H1 (cell line): Measurements from ENCODE around the gene OMP. TPM values are rescaled to one million over a fixed set of nuclear protein-coding genes. Genes with fewer than 3 reads are reported as not detected.

Experiments used
- CTCF ChIA-PET: fragments of 300-600 bp; sonication (Branson Sonifier 250); formaldehyde crosslinking; loops from one replicate; lab custom pipeline; 2021; ENCODE audit not compliant: partially characterized antibody; lab: Charles Lee
- POLR2A ChIA-PET: fragments of 300-600 bp; sonication (Branson Sonifier 250); formaldehyde crosslinking; loops from one replicate; lab custom pipeline; 2021; ENCODE audit warnings: inconsistent platforms; ENCODE audit not compliant: partially characterized antibody; lab: Charles Lee
- DNase-seq, 2 experiments: peaks; one replicate each; pipeline versions ENCODE4 v3.0.0 to v3.0.0-alpha.2; 2010 to 2022; ENCODE audit warnings: low spot score in 2 of 2, low read depth in 1 of 2, mixed read lengths in 1 of 2
- FAIRE-seq: peaks from 2 replicates; lab custom pipeline; 2011; peaks lifted over from hg19 to GRCh38; lab: Jason Lieb, UNC
- H2AFZ ChIP-seq: 2 replicates; pipeline ENCODE4 v1.8.1; 2012; ENCODE audit warnings: low read length, inconsistent platforms
- H2AK5ac ChIP-seq: 2 replicates; pipeline ENCODE4 v1.6.1; 2013; ENCODE audit warnings: low read depth, low read length
- H2BK120ac ChIP-seq: replicated peaks from 2 replicates; pipeline ENCODE3; 2013; ENCODE audit warnings: low read depth, low read length, inconsistent platforms
- H2BK12ac ChIP-seq: 2 replicates; pipeline ENCODE4 v1.6.1; 2013; ENCODE audit warnings: low read depth, low read length
- H2BK15ac ChIP-seq: 2 replicates; pipeline ENCODE4 v1.6.1; 2013; ENCODE audit warnings: low read length
- H2BK20ac ChIP-seq: 2 replicates; pipeline ENCODE4 v1.6.1; 2013; ENCODE audit warnings: low read length
- H2BK5ac ChIP-seq: 2 replicates; pipeline ENCODE4 v1.6.1; 2013; ENCODE audit warnings: low read depth, low read length
- H3K14ac ChIP-seq: 2 replicates; pipeline ENCODE4 v1.6.1; 2013; ENCODE audit warnings: inconsistent platforms; ENCODE audit not compliant: insufficient read length
- H3K18ac ChIP-seq: 2 replicates; pipeline ENCODE4 v1.6.1; 2013; ENCODE audit warnings: low read length; ENCODE audit errors: extremely low read depth
- H3K23ac ChIP-seq: 2 replicates; pipeline ENCODE4 v1.6.1; 2013; ENCODE audit warnings: inconsistent platforms; ENCODE audit not compliant: insufficient read length
- H3K23me2 ChIP-seq: 2 replicates; pipeline ENCODE4 v1.6.1; 2013; ENCODE audit warnings: low read depth, low read length
- H3K27ac ChIP-seq: 2 replicates; pipeline ENCODE4 v1.6.1; 2011; ENCODE audit warnings: low read depth, low read length, inconsistent platforms
- H3K27me3 ChIP-seq, 4 experiments: replicated peaks in 1 of 4; 1 replicate in 1 of 4; 2 replicates in 3 of 4; pipeline versions ENCODE4 v1.6.1 to v1.8.1; 2011 to 2013; ENCODE audit warnings: low read length in 3 of 4, mild to moderate bottlenecking in 3 of 4, inconsistent platforms in 2 of 4, mixed read lengths in 2 of 4, moderate library complexity in 1 of 4; ENCODE audit not compliant: control insufficient read depth in 3 of 4, insufficient read depth in 3 of 4; ENCODE audit errors: extremely low read depth in 1 of 4
- H3K36me3 ChIP-seq, 4 experiments: 2 replicates each; pipeline versions ENCODE4 v1.6.1 to v1.8.1; 2011 to 2013; ENCODE audit warnings: mild to moderate bottlenecking in 4 of 4, low read length in 3 of 4, moderate library complexity in 2 of 4, control low read depth in 1 of 4, inconsistent platforms in 1 of 4; ENCODE audit not compliant: insufficient read depth in 4 of 4, control insufficient read depth in 2 of 4
- H3K4ac ChIP-seq: replicated peaks from 2 replicates; pipeline ENCODE3; 2013; ENCODE audit warnings: low read length, low read depth, mixed read lengths, inconsistent platforms; ENCODE audit not compliant: insufficient read length
- H3K4me1 ChIP-seq, 4 experiments: replicated peaks in 1 of 4; 1 replicate in 1 of 4; 2 replicates in 3 of 4; pipeline versions ENCODE4 v1.6.1 to v1.8.1; 2011 to 2013; ENCODE audit warnings: low read length in 3 of 4, inconsistent platforms in 2 of 4, mixed read lengths in 1 of 4; ENCODE audit not compliant: insufficient read depth in 4 of 4, control insufficient read depth in 3 of 4
- H3K4me2 ChIP-seq, 2 experiments: 2 replicates each; pipeline versions ENCODE4 v1.6.1 to v1.8.1; 2011 to 2013; ENCODE audit warnings: low read depth in 2 of 2, low read length in 2 of 2, control low read depth in 1 of 2, inconsistent platforms in 1 of 2, mild to moderate bottlenecking in 1 of 2; ENCODE audit not compliant: insufficient read depth in 1 of 2
- H3K4me3 ChIP-seq, 4 experiments: fragments of 200-600, 300-600 bp in 1 of 4; sonication (generic), shearing (Covaris generic), sonication (Bioruptor Twin) in 1 of 4; 2 replicates each; pipeline versions ENCODE4 v1.5.1 to v1.8.1; 2011 to 2016; ENCODE audit warnings: low read length in 4 of 4, low read depth in 3 of 4, control low read depth in 2 of 4, inconsistent platforms in 2 of 4, mild to moderate bottlenecking in 2 of 4, mixed read lengths in 1 of 4, moderate library complexity in 1 of 4; ENCODE audit not compliant: insufficient read depth in 2 of 4; ENCODE audit errors: extremely low read depth in 1 of 4
- H3K56ac ChIP-seq: replicated peaks from 2 replicates; pipeline ENCODE3; 2013; ENCODE audit warnings: low read depth, mild to moderate bottlenecking, mixed read lengths, low read length, inconsistent platforms; ENCODE audit not compliant: insufficient read length
- H3K79me1 ChIP-seq: 2 replicates; pipeline ENCODE4 v1.6.1; 2013; ENCODE audit warnings: low read depth, low read length, control low read depth
- H3K79me2 ChIP-seq, 2 experiments: 2 replicates each; pipeline versions ENCODE4 v1.6.1 to v1.8.1; 2012 to 2013; ENCODE audit warnings: low read length in 2 of 2, mild to moderate bottlenecking in 2 of 2, inconsistent platforms in 1 of 2; ENCODE audit not compliant: insufficient read depth in 2 of 2, control insufficient read depth in 1 of 2
- H3K9ac ChIP-seq, 4 experiments: replicated peaks in 1 of 4; 1 replicate in 1 of 4; 2 replicates in 3 of 4; pipeline versions ENCODE4 v1.6.1 to v1.8.1; 2011 to 2013; ENCODE audit warnings: low read depth in 3 of 4, low read length in 3 of 4, control low read depth in 2 of 4, mild to moderate bottlenecking in 2 of 4, moderate library complexity in 2 of 4, inconsistent platforms in 1 of 4; ENCODE audit errors: extremely low read depth in 1 of 4
- H3K9me3 ChIP-seq, 2 experiments: 2 replicates each; pipeline versions ENCODE4 v1.6.1 to v1.8.1; 2012 to 2013; ENCODE audit warnings: mild to moderate bottlenecking in 2 of 2, moderate library complexity in 2 of 2, control low read depth in 1 of 2, inconsistent platforms in 1 of 2, low read depth in 1 of 2, low read length in 1 of 2, mixed read lengths in 1 of 2; ENCODE audit not compliant: insufficient read depth in 2 of 2
- H4K20me1 ChIP-seq, 2 experiments: replicated peaks in 1 of 2; 2 replicates each; pipeline versions ENCODE3 to v1.8.1; 2011 to 2013; ENCODE audit warnings: inconsistent platforms in 2 of 2, low read length in 2 of 2, mild to moderate bottlenecking in 1 of 2; ENCODE audit not compliant: insufficient read depth in 2 of 2, control insufficient read depth in 1 of 2
- H4K5ac ChIP-seq: 2 replicates; pipeline ENCODE4 v1.6.1; 2013; ENCODE audit warnings: low read length, low read depth, mixed read lengths, inconsistent platforms; ENCODE audit not compliant: insufficient read length
- H4K8ac ChIP-seq: 2 replicates; pipeline ENCODE4 v1.8.0; 2013; ENCODE audit warnings: mild to moderate bottlenecking, moderate library complexity, low read length, inconsistent platforms; ENCODE audit not compliant: insufficient read depth; ENCODE audit errors: extremely low read depth
- H4K91ac ChIP-seq: replicated peaks from 2 replicates; pipeline ENCODE3; 2013; ENCODE audit warnings: low read length, mixed read lengths, inconsistent platforms; ENCODE audit not compliant: insufficient read length
- EP300 ChIP-seq, 2 experiments: IDR thresholded peaks; 1 replicate in 1 of 2; 2 replicates in 1 of 2; pipeline ENCODE4 v1.6.1; 2011 to 2012; ENCODE audit warnings: low read depth in 2 of 2, low read length in 2 of 2, mild to moderate bottlenecking in 2 of 2, borderline replicate concordance in 1 of 2, inconsistent platforms in 1 of 2, moderate library complexity in 1 of 2
- GABPA ChIP-seq: IDR thresholded peaks from 2 replicates; pipeline ENCODE4 v1.6.1; 2011; ENCODE audit warnings: mild to moderate bottlenecking, low read length, moderate library complexity, borderline replicate concordance; ENCODE audit not compliant: insufficient read depth
- POLR2A ChIP-seq, 2 experiments: IDR thresholded peaks; 1 replicate in 1 of 2; 2 replicates in 1 of 2; pipeline ENCODE4 v1.6.1; 2011; ENCODE audit warnings: low read depth in 2 of 2, low read length in 2 of 2, mild to moderate bottlenecking in 2 of 2; ENCODE audit errors: control extremely low read depth in 1 of 2
- SP4 ChIP-seq: IDR thresholded peaks from 2 replicates; pipeline ENCODE4 v1.6.1; 2012; ENCODE audit warnings: low read length, inconsistent platforms
- SRF ChIP-seq: IDR thresholded peaks from 2 replicates; pipeline ENCODE4 v1.6.1; 2011; ENCODE audit warnings: mild to moderate bottlenecking, low read depth, low read length, moderate library complexity
- TEAD4 ChIP-seq: IDR thresholded peaks from 2 replicates; pipeline ENCODE4 v1.6.1; 2012; ENCODE audit warnings: low read depth, low read length, inconsistent platforms, mixed read lengths
- YY1 ChIP-seq: IDR thresholded peaks from 2 replicates; pipeline ENCODE4 v1.6.1; 2011; ENCODE audit warnings: low read depth, mild to moderate bottlenecking, low read length
- ZNF274 ChIP-seq: IDR thresholded peaks from 2 replicates; pipeline ENCODE4 v1.7.0; 2012; ENCODE audit warnings: low read length, borderline replicate concordance; ENCODE audit errors: extremely low read depth
- WGBS, 2 experiments: shearing (Covaris generic) in 1 of 2; methylation state at CpG; one replicate each; pipeline versions ENCODE4 v1.1.6 to v1.1.7; 2013 to 2015; ENCODE audit warnings: low lambda C conversion rate in 2 of 2, mixed read lengths in 2 of 2, inconsistent platforms in 1 of 2, low coverage in 1 of 2, missing lambda C conversion rate in 1 of 2; ENCODE audit not compliant: insufficient replicate concordance in 2 of 2, insufficient coverage in 1 of 2, insufficient read length in 1 of 2; ENCODE audit errors: extremely low coverage in 1 of 2, missing lambda C conversion rate in 1 of 2; 5-methylcytosine and 5-hydroxymethylcytosine counted together
- polyA plus RNA-seq, 7 experiments: library from polyadenylated mRNA; depleted of rRNA in 3 of 7; stranded (reverse) in 5 of 7; unstranded in 2 of 7; fragments of >200 nt in 5 of 7; fragments of 200-250 nt in 2 of 7; gene quantifications; 1 replicate in 5 of 7; 2 replicates in 1 of 7; 4 replicates in 1 of 7; pipeline versions ENCODE4 v1.2.1 to v1.2.3, GENCODE V29; 2011 to 2013; ENCODE audit warnings: missing spikeins in 2 of 7, mixed read lengths in 2 of 7
- total RNA-seq: library from RNA; stranded (reverse); fragmentation: NEBNext Ultra II Directional; extraction: Animal tissue kit (Norgen Biotek cat#: 25700); gene quantifications from 2 replicates; pipeline ENCODE4 v1.2.1, GENCODE V29; 2021
- TF ChIP-seq, protein P1 (sequence below): IDR thresholded peaks from 2 replicates; pipeline ENCODE4 v1.6.1; 2012; ENCODE audit warnings: low read length, inconsistent platforms
- TF ChIP-seq, protein P2 (sequence below): IDR thresholded peaks from 2 replicates; pipeline ENCODE4 v1.6.1; 2012; ENCODE audit warnings: inconsistent platforms

The OMP gene
- total and polyA plus RNA-seq, 2 of the 8 experiments (the other 6 are each of a cell fraction or from before 2014, with no cell fraction given): not detected

DNA sequence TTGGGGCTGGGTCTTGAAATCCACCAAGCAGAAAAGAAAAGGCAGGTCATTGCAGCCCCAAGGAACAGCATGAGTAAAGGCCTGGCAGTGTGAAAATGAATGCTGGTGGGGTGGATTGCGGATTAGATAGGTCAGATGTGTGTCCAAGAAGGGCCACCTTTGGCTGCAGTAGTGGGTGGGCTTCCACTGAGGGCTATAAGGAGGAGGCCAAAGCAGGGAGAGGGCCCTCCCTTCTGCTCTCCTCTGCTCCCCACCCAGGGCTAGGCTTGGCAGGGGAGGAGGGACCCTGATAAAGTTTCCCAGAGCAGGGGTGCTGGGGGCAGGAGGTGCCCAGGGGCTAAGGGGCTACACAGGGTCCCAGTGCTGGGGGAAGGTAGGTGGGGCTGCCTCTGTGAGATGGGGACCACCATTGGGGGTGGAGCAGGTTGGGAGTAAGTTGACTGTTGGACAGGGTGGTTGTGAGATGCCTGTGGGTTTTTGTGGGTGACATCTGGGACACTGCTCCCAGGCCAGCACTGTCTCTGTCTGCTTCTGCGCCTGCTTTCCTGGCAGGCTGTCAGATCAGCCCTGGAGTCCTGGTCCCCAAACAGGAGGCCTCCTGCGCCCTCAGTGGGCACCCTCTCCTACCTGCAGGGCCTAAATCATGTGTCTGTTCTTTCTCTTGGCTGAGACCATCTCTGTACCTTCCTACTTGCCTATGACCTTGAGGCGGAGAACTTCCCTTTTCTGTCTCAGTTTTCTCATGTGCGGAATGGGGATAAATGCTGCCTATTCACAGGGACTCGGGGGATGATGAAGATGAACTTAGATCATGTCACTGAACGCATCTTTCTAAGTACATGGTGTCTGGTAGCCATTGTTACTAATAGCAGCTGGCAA lies 33.9 kb upstream of the OMP start:
- peaks cover 13% of the 10 kb centered on the region for H3K23me2 ChIP-seq
- no peak overlapping the region for H3K9ac ChIP-seq
- no peak overlapping the region for H2AK5ac ChIP-seq
- no peaks in the 10 kb centered on the region; the same call in 1 of the 2 replicates for H3K79me1 ChIP-seq
- no peak overlapping the region for H4K8ac ChIP-seq
- WGBS, 2 experiments: 88% methylated on average over 7 of the region's 7 CpGs; no CpG with 5 or more reads in 1 of the 2 experiments
- no peak overlapping the region for H2BK120ac ChIP-seq
- H3K4me1 ChIP-seq: peaks cover 0 to 7% (median under 1%) of the 10 kb centered on the region in 4 experiments; a peak in 5 of 7 replicates
- no peaks in the 10 kb centered on the region for H3K79me2 ChIP-seq
- H2BK20ac ChIP-seq: no peak overlapping the region
- ChIA-PET POLR2A (no interaction called here), CTCF (interaction anchor here (0.8 to 2.2 kb wide), 5 partner anchors 16 to 32 kb away, joined by 3 to 13 read pairs (median 7); no protein-coding TSS in a partner anchor)
- H3K23ac ChIP-seq: no peak overlapping the region
- H4K5ac ChIP-seq: no peak overlapping the region
- peaks cover 0 to 2% of the 10 kb centered on the region in 2 experiments for H4K20me1 ChIP-seq
- H3K9me3 ChIP-seq: no peaks in the 10 kb centered on the region
- H3K27me3 ChIP-seq: peaks cover 0 to 3% (median 0%) of the 10 kb centered on the region in 4 experiments; a peak in 3 of 7 replicates
- H3K36me3 ChIP-seq: no peaks in the 10 kb centered on the region
- H3K27ac ChIP-seq: no peak overlapping the region
- no peak overlapping the region for H3K14ac ChIP-seq
- H2BK15ac ChIP-seq: no peak overlapping the region
- no peak overlapping the region for H3K56ac ChIP-seq
- no peak overlapping the region for H3K4me3 ChIP-seq
- no peak overlapping the region for H2BK12ac ChIP-seq
- DNase-seq: no peak
- no peak overlapping the region; a peak in 1 of 4 replicates for H3K4me2 ChIP-seq
- H2BK5ac ChIP-seq: no peak overlapping the region
- H2AFZ ChIP-seq: no peak overlapping the region
- no peak overlapping the region for H4K91ac ChIP-seq
- H3K18ac ChIP-seq: no peak overlapping the region; the same call in 1 of the 2 replicates
- H3K4ac ChIP-seq: no peak overlapping the region
- FAIRE-seq: no peak
- TF ChIP-seq TEAD4 (no peak), POLR2A (IDR thresholded peaks at IDR 0.05; ENCODE audit: control extremely low read depth in 1 of 2, low read depth in 2 of 2, low read length in 2 of 2) (no peak), ZNF274 (no peak), EP300 (IDR thresholded peaks at IDR 0.05; ENCODE audit: borderline replicate concordance in 1 of 2, low read depth in 2 of 2, low read length in 2 of 2) (no peak), GABPA (no peak), SRF (no peak), SP4 (no peak), YY1 (no peak)
- TF ChIP-seq, protein P1, sequence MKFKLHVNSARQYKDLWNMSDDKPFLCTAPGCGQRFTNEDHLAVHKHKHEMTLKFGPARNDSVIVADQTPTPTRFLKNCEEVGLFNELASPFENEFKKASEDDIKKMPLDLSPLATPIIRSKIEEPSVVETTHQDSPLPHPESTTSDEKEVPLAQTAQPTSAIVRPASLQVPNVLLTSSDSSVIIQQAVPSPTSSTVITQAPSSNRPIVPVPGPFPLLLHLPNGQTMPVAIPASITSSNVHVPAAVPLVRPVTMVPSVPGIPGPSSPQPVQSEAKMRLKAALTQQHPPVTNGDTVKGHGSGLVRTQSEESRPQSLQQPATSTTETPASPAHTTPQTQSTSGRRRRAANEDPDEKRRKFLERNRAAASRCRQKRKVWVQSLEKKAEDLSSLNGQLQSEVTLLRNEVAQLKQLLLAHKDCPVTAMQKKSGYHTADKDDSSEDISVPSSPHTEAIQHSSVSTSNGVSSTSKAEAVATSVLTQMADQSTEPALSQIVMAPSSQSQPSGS: no peak
- TF ChIP-seq, protein P2, sequence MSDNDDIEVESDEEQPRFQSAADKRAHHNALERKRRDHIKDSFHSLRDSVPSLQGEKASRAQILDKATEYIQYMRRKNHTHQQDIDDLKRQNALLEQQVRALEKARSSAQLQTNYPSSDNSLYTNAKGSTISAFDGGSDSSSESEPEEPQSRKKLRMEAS: no peak
